MM.1S (cell line): ENCODE data around the gene DRC7.
"Not testable (repeated sequence)": the region's sequence is repeated elsewhere in the genome, so short reads cannot be mapped to it uniquely, and the experiment has no call there.

Experiments
- DNase-seq: peaks from one replicate; pipeline ENCODE4 v3.0.0-alpha.2; 2015
- H2AFZ ChIP-seq: fragments of 300-600 bp; sonication (generic); 2 replicates; pipeline ENCODE4 v1.6.0; 2016; ENCODE audit warnings: antibody characterized with exemption, low read length
- H3F3A ChIP-seq: fragments of 300-600 bp; sonication (generic); 2 replicates; pipeline ENCODE4 v1.6.1; 2016; ENCODE audit warnings: mild to moderate bottlenecking, antibody characterized with exemption, low read length, moderate library complexity, mixed read lengths; ENCODE audit not compliant: insufficient read depth
- H3K27ac ChIP-seq: fragments of 300-600 bp; sonication (generic); 2 replicates; pipeline ENCODE4 v1.5.1; 2016; ENCODE audit warnings: mild to moderate bottlenecking, low read length
- H3K27me3 ChIP-seq: fragments of 300-600 bp; sonication (generic); replicated peaks from 2 replicates; pipeline ENCODE4 v1.6.0; 2016; ENCODE audit warnings: low read length; ENCODE audit not compliant: insufficient read depth
- H3K36me3 ChIP-seq: fragments of 300-600 bp; sonication (generic); replicated peaks from 2 replicates; pipeline ENCODE4 v1.6.1; 2016; ENCODE audit warnings: mild to moderate bottlenecking, low read length, mixed read lengths; ENCODE audit not compliant: insufficient read depth
- H3K4me1 ChIP-seq: fragments of 300-600 bp; sonication (generic); 2 replicates; pipeline ENCODE4 v1.6.1; 2016; ENCODE audit warnings: low read length, mixed read lengths
- H3K4me2 ChIP-seq: fragments of 300-600 bp; sonication (generic); 2 replicates; pipeline ENCODE4 v1.6.0; 2016; ENCODE audit warnings: low read depth, low read length
- H3K4me3 ChIP-seq: fragments of 300-600 bp; sonication (generic); 2 replicates; pipeline ENCODE4 v1.5.1; 2016; ENCODE audit warnings: low read length, mixed read lengths
- H3K79me2 ChIP-seq: fragments of 300-600 bp; sonication (generic); 2 replicates; pipeline ENCODE4 v1.6.1; 2016; ENCODE audit warnings: mixed run types, low read length, mixed read lengths
- H3K9ac ChIP-seq: fragments of 300-600 bp; sonication (generic); 2 replicates; pipeline ENCODE4 v1.6.1; 2016; ENCODE audit warnings: low read length, mixed read lengths
- H3K9me2 ChIP-seq: fragments of 300-600 bp; sonication (generic); replicated peaks from 2 replicates; pipeline ENCODE4 v1.6.1; 2016; ENCODE audit warnings: mild to moderate bottlenecking, low read length, mixed read lengths; ENCODE audit not compliant: insufficient read depth
- H3K9me3 ChIP-seq: fragments of 300-600 bp; sonication (generic); replicated peaks from 2 replicates; pipeline ENCODE4 v1.6.1; 2016; ENCODE audit warnings: mild to moderate bottlenecking, low read length, mixed read lengths; ENCODE audit not compliant: insufficient read depth
- H4K20me1 ChIP-seq: fragments of 300-600 bp; sonication (generic); 2 replicates; pipeline ENCODE4 v1.6.1; 2016; ENCODE audit warnings: mild to moderate bottlenecking, low read length, moderate library complexity, mixed read lengths; ENCODE audit not compliant: insufficient read depth
- EZH2 ChIP-seq: fragments of 300-600 bp; sonication (generic); optimal IDR thresholded peaks from 2 replicates; pipeline ENCODE3; 2017; ENCODE audit warnings: low read depth, mild to moderate bottlenecking, antibody characterized with exemption, low read length, mixed read lengths
- EZH2phosphoT487 ChIP-seq: fragments of 300-600 bp; sonication (generic); IDR thresholded peaks from 2 replicates; pipeline ENCODE4 v1.6.1; 2018; ENCODE audit warnings: antibody characterized with exemption, low read length
- TF ChIP-seq, protein P1 (sequence below): fragments of 300-600 bp; sonication (generic); IDR thresholded peaks from 2 replicates; pipeline ENCODE4 v1.5.1; 2016; ENCODE audit warnings: antibody characterized with exemption, low read length, mixed read lengths

DRC7 gene

DNA sequence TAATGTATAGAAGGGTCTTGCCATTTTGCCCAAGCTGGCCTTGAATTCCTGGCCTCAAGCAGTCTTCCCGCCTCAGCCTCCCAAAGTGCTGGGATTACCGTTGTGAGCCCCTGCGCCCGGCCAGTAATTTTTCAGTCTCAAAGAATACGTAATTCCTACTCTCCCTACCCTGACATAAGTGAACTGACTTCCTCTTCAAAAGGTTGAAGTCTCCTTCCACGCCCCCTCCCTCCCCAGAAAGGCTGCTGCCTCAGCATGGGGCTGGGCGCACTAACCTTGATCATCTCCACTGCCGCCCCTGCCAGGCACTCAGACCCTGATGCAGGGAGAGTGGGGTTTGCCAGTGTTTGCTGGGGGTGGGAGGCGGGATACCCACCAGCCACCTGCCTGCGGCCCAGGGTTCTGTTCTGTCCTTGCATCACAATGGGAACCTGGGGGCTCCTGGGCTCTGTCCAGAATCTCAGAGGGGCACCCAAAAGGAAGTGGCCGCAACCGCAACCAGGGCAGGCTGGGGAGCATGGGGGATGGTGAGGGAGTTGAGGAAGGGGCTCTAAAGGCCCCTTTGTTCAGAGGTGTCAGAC, 80.2 kb downstream of the DRC7 start:
- no peaks in the 10 kb centered on the region for H3F3A ChIP-seq
- H3K9me2 ChIP-seq: no peaks in the 10 kb centered on the region
- no peaks in the 10 kb centered on the region for H3K36me3 ChIP-seq
- H2AFZ ChIP-seq: no peak overlapping the region
- no peak overlapping the region for H3K9ac ChIP-seq
- no peaks in the 10 kb centered on the region for H3K79me2 ChIP-seq
- H3K27ac ChIP-seq: no peak overlapping the region
- no peak overlapping the region for H3K4me3 ChIP-seq
- DNase-seq: no peak
- no peak for TF ChIP-seq EZH2phosphoT487
- TF ChIP-seq EZH2: no peak
- TF ChIP-seq, protein P1, sequence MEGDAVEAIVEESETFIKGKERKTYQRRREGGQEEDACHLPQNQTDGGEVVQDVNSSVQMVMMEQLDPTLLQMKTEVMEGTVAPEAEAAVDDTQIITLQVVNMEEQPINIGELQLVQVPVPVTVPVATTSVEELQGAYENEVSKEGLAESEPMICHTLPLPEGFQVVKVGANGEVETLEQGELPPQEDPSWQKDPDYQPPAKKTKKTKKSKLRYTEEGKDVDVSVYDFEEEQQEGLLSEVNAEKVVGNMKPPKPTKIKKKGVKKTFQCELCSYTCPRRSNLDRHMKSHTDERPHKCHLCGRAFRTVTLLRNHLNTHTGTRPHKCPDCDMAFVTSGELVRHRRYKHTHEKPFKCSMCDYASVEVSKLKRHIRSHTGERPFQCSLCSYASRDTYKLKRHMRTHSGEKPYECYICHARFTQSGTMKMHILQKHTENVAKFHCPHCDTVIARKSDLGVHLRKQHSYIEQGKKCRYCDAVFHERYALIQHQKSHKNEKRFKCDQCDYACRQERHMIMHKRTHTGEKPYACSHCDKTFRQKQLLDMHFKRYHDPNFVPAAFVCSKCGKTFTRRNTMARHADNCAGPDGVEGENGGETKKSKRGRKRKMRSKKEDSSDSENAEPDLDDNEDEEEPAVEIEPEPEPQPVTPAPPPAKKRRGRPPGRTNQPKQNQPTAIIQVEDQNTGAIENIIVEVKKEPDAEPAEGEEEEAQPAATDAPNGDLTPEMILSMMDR: no peak
- H3K4me2 ChIP-seq: no peak overlapping the region
- H3K9me3 ChIP-seq: no peaks in the 10 kb centered on the region
- no peaks in the 10 kb centered on the region for H4K20me1 ChIP-seq
- no peaks in the 10 kb centered on the region for H3K27me3 ChIP-seq
- no peaks in the 10 kb centered on the region for H3K4me1 ChIP-seq

- Histone ChIP-seq H3K9ac (no peak overlapping the region), H3K27me3 (no peaks in the 10 kb centered on the region), H3K79me2 (no peaks in the 10 kb centered on the region), H3K9me3 (no peaks in the 10 kb centered on the region), H4K20me1 (no peaks in the 10 kb centered on the region), H3K4me3 (no peak overlapping the region), H3K4me1 (no peaks in the 10 kb centered on the region), H3K9me2 (no peaks in the 10 kb centered on the region), H3K36me3 (no peaks in the 10 kb centered on the region), H3F3A (no peaks in the 10 kb centered on the region), H3K4me2 (no peak overlapping the region), H2AFZ (no peak overlapping the region), H3K27ac (no peak overlapping the region)
- TF ChIP-seq, protein P1: 0 out of 2 replicates have a peak, but pooled peaks have one; percentile 3
- TF ChIP-seq EZH2phosphoT487 (no peak), EZH2 (no peak)
- DNase-seq: no peak
These were observed 81.3 kb downstream of the DRC7 start for GRCh38 chr16:57775661-57776469.

GRCh38 chr16:57778658-57779057, 84.1 kb downstream of the DRC7 start:
- TF ChIP-seq, protein P1: no peak
- TF ChIP-seq EZH2: no peak
- no peak for TF ChIP-seq EZH2phosphoT487
- Histone ChIP-seq H3K27ac (no peak overlapping the region), H3K9me2 (no peaks in the 10 kb centered on the region), H4K20me1 (no peaks in the 10 kb centered on the region), H3F3A (no peaks in the 10 kb centered on the region), H3K27me3 (no peaks in the 10 kb centered on the region), H3K4me2 (no peak overlapping the region), H2AFZ (no peak overlapping the region), H3K36me3 (no peaks in the 10 kb centered on the region), H3K9me3 (no peaks in the 10 kb centered on the region), H3K9ac (no peak overlapping the region), H3K4me1 (no peaks in the 10 kb centered on the region), H3K79me2 (no peaks in the 10 kb centered on the region), H3K4me3 (no peak overlapping the region)
- no peak for DNase-seq

GRCh38 chr16:57779836-57780235, 85.2 kb downstream of the DRC7 start:
- DNase-seq, H3K9me3 ChIP-seq, H3K9ac ChIP-seq, H3K4me3 ChIP-seq, H3K36me3 ChIP-seq, H4K20me1 ChIP-seq, H3F3A ChIP-seq, H3K27ac ChIP-seq, H3K79me2 ChIP-seq, H2AFZ ChIP-seq, H3K9me2 ChIP-seq, H3K4me2 ChIP-seq, H3K27me3 ChIP-seq, H3K4me1 ChIP-seq: not testable (repeated sequence)
